HG02588 (cell line): Measurements from ENCODE around the gene PLXNA2.

Experiments used
- ATAC-seq: cut with Tn5 transposase; IDR thresholded peaks from one replicate; pipeline ENCODE4 v1.9.1; 2021; ENCODE audit warnings: mild to moderate bottlenecking, moderate library complexity; ENCODE audit not compliant: unreplicated experiment

Gene PLXNA2

DNA sequence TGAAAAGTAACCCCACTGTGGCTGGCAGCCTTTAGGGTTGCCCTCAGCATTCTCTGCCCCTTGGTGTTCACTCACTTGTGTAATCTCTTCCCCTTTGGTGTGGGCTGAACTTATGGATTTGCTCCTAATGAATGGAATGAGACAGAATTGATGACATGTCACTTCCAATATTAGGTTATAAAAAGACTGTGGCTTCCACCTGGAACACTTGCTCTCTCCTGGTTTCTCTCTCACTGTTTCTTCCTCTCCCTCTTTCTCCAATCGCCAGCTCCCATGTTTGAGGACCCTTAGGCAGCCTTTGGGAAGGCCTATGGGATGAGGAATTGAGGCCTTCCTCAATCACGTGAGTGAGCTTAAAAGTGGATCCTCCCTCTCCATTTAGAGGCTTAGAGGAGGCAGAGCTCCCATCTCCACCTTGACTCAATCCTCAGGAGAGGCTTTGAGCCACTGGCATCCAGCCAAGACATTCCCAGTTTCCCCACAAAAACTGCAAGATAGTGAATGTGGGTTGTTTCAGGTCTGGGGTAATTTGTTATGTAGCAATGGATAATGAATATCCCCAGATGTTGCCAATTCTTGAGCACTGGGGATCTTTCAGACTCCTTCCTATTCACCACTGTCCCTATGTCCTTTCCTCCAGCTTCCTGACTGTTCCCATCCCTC lies 237.8 kb downstream of the PLXNA2 start:
- no peak for ATAC-seq

DNA sequence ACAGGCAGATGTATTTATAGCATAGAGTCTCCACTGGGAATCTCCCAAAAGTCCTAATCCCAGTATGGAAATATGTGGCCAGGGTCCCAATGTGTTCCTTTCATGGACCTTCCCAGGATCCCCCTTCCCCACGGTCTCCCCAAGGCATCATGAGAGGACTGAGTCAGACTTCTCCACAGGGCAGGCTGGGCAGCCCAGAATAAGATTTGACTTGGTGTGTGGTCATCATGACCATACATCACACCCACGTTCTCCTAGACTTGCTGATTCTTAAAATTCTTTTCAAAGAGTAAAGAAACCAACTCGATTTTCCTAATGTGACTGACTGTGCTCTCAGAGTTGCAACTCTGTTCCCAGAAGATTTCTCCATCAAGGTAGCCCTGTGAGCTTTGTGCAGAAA lies 239.3 kb downstream of the PLXNA2 start:
- no peak for ATAC-seq

DNA sequence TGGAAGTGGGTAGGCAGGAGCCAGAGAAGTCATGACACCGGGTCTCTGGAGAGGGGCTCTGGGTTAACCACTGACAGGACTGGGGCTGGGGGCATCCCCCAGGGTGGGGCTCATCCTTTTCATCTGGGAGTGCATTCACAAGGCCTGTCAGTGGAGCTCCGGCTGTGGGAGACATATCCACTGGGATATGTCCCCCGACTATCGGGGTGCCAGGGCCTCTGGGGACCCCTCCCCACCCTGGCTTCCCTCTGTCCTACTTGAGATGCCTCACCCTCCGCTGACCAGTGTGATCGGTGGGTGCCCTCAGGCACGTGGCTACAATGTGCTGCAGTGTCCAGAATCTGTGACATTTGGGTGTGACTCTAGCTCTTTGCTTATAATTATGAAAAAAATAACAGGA lies 240.9 kb downstream of the PLXNA2 start:
- ATAC-seq: no peak

- no peak for ATAC-seq
Measured at GRCh38 chr1:208002672-208003071, 241.5 kb downstream of the PLXNA2 start.

- no peak for ATAC-seq
Measured at GRCh38 chr1:208002078-208002477, 242.1 kb downstream of the PLXNA2 start.

DNA sequence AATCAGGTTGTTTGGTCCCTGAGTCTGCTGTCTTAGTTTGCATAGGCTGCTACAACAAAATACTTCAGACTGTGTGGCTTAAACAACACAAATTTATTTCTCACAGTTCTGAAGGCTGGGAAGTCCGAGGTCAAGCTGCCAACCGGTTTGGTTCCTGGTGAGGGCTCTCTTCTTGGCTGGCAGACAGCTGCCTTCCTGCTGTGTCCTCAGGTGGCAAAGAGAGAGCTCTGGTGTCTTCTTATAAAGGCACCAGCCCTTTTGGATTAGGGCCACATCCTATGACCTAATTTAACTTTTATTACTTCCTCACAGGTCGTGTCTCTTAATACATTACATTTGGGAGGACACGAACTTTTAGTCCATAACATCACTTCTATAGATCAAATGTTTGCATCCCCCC lies 243.7 kb downstream of the PLXNA2 start:
- no peak for ATAC-seq

DNA sequence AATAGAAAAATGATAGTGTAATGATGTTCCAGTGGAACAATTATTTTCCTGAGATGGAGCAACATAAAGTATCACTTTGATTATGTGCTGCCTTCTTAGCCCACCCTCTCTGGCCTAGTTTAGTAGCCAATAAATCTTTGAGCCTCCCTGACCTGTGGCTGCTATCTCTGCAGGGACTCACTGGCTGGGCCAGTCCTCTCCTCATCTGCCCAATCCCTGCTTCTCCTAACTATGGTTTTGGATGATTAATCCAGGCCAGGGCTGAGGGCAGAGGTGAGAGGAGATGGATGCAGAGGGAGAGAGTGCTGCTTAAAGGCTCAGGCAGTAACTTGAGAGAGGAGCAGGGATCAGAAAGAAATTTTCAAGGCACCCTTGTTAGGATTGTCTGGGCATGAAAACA lies 244.2 kb downstream of the PLXNA2 start:
- no peak for ATAC-seq

GRCh38 chr1:207999274-207999915 lies 244.8 kb downstream of the PLXNA2 start:
- ATAC-seq: no peak

- no peak for ATAC-seq
Measured at GRCh38 chr1:207998691-207999090, 245.5 kb downstream of the PLXNA2 start.

GRCh38 chr1:207997486-207998268 lies 246.5 kb downstream of the PLXNA2 start:
- ATAC-seq: no peak

DNA sequence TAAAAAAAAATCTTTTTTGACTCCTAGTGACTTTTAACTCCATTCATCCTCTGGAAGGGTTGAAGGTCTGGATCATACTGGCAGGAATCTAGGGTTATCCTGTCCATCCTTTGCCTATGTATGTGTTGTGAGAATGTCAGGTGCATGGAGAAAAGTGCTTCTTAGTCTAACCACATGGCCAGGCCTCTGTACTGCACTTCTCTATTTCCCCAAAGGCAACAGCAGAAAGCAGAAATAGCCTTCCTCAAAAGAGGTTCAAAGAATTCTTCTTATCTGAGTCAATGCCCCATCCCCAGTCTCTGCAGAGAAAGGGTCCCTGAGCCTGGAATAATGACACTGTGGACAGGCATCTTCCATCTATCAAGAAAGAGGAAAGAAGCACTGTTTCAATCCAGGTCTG lies 247.5 kb downstream of the PLXNA2 start:
- ATAC-seq: no peak

DNA sequence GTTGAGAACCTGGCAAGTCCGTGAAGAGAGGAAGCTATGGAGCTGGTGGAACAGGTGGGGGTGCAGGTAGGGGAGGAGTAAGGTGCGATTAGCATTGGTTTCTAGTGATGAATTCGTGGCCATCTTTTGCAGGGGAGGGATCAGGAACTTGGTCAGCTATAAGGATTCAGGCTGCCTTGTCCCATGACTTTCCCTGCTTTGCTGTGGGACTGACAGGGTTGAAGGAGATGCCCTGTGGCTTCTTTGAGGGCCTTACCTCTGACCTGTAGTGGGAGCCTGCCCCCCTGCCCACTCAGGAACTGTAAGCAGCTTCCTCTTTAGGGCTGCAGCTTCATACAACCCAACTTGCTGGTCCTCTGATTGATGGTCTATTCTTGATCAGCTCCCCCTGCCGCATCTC lies 248.6 kb downstream of the PLXNA2 start:
- ATAC-seq: no peak

- no peak for ATAC-seq
Measured at GRCh38 chr1:207993477-207994445, 250.4 kb downstream of the PLXNA2 start.

DNA sequence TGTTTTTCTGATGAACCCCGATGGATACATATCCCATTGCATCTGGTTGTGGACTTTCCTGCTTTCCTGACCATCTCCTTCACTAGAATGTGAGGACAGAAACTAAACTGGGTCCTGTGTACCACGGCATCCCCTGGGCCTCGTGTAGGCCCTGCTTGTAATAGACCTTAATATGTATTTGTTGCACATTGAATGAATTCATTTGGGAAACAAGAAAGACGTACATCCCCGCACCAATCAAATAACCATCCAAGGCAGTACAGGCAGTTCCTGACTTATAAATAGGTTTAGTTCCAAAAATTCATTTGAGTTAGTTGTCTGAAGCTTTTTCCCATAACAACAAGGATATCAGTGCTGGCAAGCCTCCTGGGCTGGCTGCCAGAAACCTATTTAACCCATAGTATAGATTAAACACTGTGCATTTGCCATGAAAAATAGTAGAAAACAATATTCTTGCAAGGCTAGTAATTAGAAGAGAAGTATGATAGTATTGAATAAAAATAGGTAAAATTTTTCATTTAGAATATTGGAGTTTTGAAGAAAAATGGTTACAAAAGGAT lies 251.4 kb downstream of the PLXNA2 start:
- ATAC-seq: no peak

DNA sequence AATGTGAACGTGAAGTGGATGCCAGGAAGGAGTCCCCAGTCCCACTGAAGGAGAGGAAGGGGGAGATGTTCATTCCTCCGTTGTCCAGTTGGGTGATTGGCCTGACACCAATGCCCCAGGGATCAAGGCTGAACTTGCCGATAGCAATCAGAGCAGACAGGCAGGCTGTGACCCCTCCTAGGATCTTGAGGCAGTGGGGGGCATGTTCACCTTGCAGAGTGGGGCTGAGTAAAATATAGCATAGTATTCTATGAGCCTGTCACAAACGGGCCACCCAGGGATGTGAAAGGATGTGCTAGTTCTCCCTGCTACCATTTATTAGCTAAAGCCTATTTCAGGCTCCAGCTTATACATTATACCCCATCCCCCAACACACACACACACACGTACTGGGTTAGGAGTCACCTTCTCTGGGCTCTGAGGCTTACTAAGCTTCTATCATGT lies 252.6 kb downstream of the PLXNA2 start:
- no peak for ATAC-seq

DNA sequence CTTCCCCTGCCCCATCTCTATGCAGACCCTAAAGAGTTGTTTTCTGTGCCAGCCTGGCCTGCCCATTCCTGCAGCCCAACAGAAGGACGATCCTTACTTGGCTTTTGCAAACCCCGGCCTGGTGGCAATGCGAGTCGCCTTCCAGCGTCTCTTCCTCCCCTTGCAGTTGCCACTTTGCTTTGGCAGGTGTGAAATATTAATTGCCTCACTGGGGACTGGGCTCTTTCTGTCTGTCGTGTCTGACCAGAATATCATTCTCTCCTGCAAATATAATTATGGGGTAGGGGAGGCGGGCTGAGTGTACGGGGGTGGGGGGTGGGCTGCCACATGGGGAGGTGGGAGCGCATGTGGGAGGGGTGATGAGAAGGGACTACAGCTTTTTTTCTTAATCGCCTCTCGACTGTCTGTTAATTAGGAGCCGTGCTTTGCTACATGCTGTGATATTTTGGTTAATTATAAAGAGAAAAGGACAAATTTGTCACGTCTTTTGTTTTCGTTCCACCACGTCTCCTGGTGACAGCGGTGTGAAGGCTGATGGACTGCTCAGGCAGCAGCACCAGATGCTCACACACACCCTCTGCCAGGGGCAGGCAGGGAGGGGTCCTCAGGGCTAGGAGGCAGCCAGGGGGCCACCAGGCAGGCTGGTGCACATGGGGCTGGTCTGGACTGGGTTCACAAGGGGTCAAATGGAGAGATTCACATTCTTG lies 253.2 kb downstream of the PLXNA2 start:
- ATAC-seq: no peak

GRCh38 chr1:207990455-207990854 lies 253.7 kb downstream of the PLXNA2 start:
- no peak for ATAC-seq

GRCh38 chr1:207988326-207989165 lies 255.6 kb downstream of the PLXNA2 start:
- ATAC-seq: no peak

DNA sequence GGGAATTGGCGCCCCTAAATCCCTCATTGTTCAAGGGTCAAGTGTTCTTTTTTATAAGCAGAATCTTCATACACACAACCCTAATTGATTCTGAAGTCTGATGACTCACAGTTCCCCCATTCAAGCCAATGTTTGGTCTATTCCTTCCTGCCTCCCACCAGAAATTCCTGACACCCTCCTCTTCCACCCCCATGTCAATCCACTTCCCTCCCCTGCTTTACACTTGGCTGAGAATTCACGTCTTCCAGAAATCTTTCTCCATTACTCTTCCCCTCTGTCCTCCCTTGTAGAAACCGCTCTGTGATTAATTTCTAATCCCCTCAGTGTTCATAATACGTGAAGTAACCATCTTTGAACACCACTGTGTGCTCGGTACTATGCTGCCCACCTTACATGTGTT lies 257.0 kb downstream of the PLXNA2 start:
- no peak for ATAC-seq
